Ascending aorta (tissue), 2 donors: ENCODE data around the gene B3GNT2. TPM values are rescaled to one million over a fixed set of nuclear protein-coding genes. Genes with fewer than 3 reads are reported as not detected.
A peak's percentile ranks its signal among the peaks of the same experiment; 100 is the strongest.
"Not testable (repeated sequence)": the region's sequence is repeated elsewhere in the genome, so short reads cannot be mapped to it uniquely, and the experiment has no call there.

Source experiments
- DNase-seq, 2 donors: peaks; one replicate each; pipeline ENCODE4 v3.0.0-alpha.2; 2019; ENCODE audit warnings: low spot score in 2 of 2
- H3K27ac ChIP-seq, 2 donors: fragments of 200-600 bp; sonication (generic); one replicate each; pipeline ENCODE4 v1.5.1; 2016 to 2017; ENCODE audit warnings: mild to moderate bottlenecking in 1 of 2
- H3K27me3 ChIP-seq: fragments of 200-600 bp; sonication (generic); one replicate; pipeline ENCODE4 v1.5.1; 2017
- H3K36me3 ChIP-seq, 2 donors: fragments of 200-600 bp; sonication (generic); one replicate each; pipeline ENCODE4 v1.5.1; 2016
- H3K4me1 ChIP-seq, 2 donors: fragments of 200-600 bp; sonication (generic); one replicate each; pipeline ENCODE4 v1.5.1; 2016 to 2017; ENCODE audit warnings: mild to moderate bottlenecking in 1 of 2
- H3K4me3 ChIP-seq, 2 donors: fragments of 200-600 bp; sonication (generic); one replicate each; pipeline ENCODE4 v1.5.1; 2016 to 2017; ENCODE audit warnings: mild to moderate bottlenecking in 1 of 2
- H3K9me3 ChIP-seq, 2 donors: fragments of 200-600 bp; sonication (generic); one replicate each; pipeline ENCODE4 v1.5.1; 2016
- intact Hi-C: fragments of 100-400 bp; cut with DNase I; formaldehyde crosslinking; loops from one replicate; pipeline ENCODE4 v1.15.1; 2023
- total RNA-seq: library from RNA; depleted of rRNA; stranded (reverse); fragments of >200 nt; gene quantifications from one replicate; pipeline ENCODE4 v1.1.0, GENCODE V29; 2016
- TF ChIP-seq, protein P1 (sequence below), 3 experiments: fragments of 200-600 bp in 2 of 3; fragments of 450-650 bp in 1 of 3; sonication (generic) in 2 of 3; IDR thresholded peaks; one replicate each; pipeline ENCODE4 v1.5.1; 2016 to 2019; ENCODE audit warnings: antibody characterized with exemption in 3 of 3, mild to moderate bottlenecking in 1 of 3, moderate library complexity in 1 of 3

B3GNT2 gene
- total RNA-seq, 1 donor from 2014 or later: 15.2 TPM

DNA sequence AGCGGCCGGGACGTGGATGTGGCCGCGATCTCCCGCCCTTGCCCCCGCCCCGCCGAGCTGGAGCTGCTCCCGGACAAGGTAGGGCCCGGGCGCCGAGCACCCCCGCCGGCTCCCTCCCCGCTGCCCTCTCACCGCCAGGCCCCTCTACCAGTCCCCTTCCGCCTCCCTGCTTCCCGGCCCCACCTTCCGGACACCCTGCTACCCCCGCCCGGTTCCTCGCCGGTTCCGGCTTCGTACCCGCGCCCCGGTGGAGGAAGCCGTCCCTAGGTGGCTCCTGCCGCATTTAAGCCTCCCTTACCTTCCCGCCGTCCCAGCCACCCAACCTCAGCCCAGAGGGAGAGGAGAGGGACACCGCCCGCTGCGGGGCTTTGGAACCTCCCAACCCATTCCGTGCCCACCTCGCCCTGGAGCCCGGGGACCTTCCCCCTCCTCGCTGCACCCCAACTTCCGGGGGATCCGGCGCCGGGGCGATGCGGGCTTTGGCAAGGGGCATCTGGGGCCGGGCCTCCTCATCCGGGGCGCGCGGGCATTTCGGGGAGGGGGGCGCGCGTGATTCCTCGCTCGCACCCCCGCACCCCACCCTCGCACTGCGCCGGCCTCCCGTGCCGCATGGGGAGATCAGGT lies 475 bp downstream of the B3GNT2 start:
- intact Hi-C loops: loop anchor here (2.0 to 10.0 kb wide), 8 partner anchors 18 to 1022 kb away; partner anchors contain the start of genes EHBP1 and XPO1
- TF ChIP-seq, protein P1, sequence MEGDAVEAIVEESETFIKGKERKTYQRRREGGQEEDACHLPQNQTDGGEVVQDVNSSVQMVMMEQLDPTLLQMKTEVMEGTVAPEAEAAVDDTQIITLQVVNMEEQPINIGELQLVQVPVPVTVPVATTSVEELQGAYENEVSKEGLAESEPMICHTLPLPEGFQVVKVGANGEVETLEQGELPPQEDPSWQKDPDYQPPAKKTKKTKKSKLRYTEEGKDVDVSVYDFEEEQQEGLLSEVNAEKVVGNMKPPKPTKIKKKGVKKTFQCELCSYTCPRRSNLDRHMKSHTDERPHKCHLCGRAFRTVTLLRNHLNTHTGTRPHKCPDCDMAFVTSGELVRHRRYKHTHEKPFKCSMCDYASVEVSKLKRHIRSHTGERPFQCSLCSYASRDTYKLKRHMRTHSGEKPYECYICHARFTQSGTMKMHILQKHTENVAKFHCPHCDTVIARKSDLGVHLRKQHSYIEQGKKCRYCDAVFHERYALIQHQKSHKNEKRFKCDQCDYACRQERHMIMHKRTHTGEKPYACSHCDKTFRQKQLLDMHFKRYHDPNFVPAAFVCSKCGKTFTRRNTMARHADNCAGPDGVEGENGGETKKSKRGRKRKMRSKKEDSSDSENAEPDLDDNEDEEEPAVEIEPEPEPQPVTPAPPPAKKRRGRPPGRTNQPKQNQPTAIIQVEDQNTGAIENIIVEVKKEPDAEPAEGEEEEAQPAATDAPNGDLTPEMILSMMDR (IDR thresholded peaks at IDR 0.05): no peak
- H3K36me3 ChIP-seq: no peaks in the 10 kb centered on the region
- H3K27me3 ChIP-seq: no peaks in the 10 kb centered on the region
- H3K9me3 ChIP-seq: no peaks in the 10 kb centered on the region
- H3K27ac ChIP-seq: peak overlapping the region; percentile 90 to 91
- peak in 1 of 2 donors; percentile 78 for DNase-seq
- peak overlapping the region; percentile 90 to 97 for H3K4me3 ChIP-seq
- H3K4me1 ChIP-seq: peaks cover 0 to 21% of the 10 kb centered on the region in 2 donors

GRCh38 chr2:62197011-62197924 lies 1.4 kb downstream of the B3GNT2 start:
- TF ChIP-seq, protein P1 (IDR thresholded peaks at IDR 0.05): no peak
- intact Hi-C loops: loop anchor here (2.0 to 10.0 kb wide), 8 partner anchors 18 to 1022 kb away; partner anchors contain the start of genes EHBP1 and XPO1
- no peak for DNase-seq
- no peaks in the 10 kb centered on the region for H3K36me3 ChIP-seq
- no peaks in the 10 kb centered on the region for H3K27me3 ChIP-seq
- H3K4me1 ChIP-seq: peaks cover 0 to 28% of the 10 kb centered on the region in 2 donors
- peak overlapping the region; percentile 90 to 91 for H3K27ac ChIP-seq
- H3K4me3 ChIP-seq: peak overlapping the region; percentile 90 to 97
- H3K9me3 ChIP-seq: no peaks in the 10 kb centered on the region

DNA sequence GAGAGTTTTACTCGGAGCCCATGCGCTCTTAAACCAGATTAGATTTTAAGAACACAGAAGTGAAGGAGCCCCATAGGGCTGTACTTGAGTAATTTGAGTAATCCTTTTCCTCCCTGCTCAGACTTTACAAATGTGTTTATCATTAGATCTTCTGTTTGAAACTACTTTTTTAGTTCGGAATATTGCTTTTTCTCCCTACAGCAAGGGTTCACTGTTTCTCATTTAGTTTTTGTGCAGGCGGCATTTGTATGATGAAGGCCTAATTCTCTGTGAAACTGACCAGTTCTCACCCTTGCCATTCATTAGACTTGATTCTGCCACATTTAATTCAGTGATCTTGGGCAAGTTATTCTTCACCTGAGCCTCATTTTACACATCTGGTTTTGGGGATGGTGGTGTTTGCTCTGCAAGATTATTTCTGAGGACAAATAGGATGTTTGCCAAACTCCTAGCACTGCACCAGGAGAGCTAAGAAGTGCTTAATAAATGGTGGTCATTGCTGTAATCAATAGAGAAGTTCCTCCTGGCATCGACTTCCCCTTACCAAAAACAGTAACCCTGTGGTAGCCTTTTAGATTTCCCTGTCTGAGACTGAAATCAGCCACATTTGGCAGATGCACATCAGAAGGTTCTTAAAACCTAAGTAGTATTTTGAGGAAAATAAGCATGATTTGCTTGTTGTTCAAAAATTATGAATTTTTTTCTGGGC lies 2.2 kb downstream of the B3GNT2 start:
- Histone ChIP-seq H3K36me3 (no peaks in the 10 kb centered on the region), H3K27ac (peak overlapping the region; percentile 90 to 91), H3K9me3 (no peaks in the 10 kb centered on the region), H3K27me3 (no peaks in the 10 kb centered on the region), H3K4me1 (peaks cover 0 to 30% of the 10 kb centered on the region in 2 donors), H3K4me3 (peak overlapping the region; percentile 90 to 97)
- intact Hi-C loops: loop anchor here (2.0 to 10.0 kb wide), 8 partner anchors 19 to 1023 kb away; partner anchors contain the start of genes EHBP1 and XPO1
- no peak for DNase-seq
- TF ChIP-seq, protein P1 (IDR thresholded peaks at IDR 0.05): no peak

DNA sequence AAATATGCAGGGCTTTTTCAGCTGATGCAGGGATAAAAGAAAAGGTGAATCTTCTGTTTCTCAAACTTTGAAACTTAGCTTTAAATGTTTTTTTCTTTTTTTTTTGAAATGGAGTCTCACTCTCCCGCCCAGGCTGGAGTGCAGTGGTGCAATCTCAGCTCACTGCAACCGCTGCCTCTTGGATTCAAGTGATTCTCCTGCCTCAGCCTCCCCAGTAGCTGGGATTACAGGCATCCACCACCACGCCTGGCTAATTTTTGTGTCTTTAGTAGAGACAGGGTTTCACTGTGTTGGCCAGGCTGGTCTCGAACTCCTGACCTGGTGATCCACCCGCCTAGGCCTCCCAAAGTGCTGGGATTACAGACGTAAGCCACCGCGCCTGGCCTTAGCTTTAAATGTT lies 2.9 kb downstream of the B3GNT2 start:
- intact Hi-C loops: loop anchor here (5.0 to 10.0 kb wide), 6 partner anchors 213 to 1024 kb away; partner anchors contain the start of genes EHBP1 and XPO1
- H3K9me3 ChIP-seq, H3K27me3 ChIP-seq, H3K4me3 ChIP-seq, H3K36me3 ChIP-seq, DNase-seq, H3K27ac ChIP-seq: not testable (repeated sequence)
- peaks cover 0 to 30% of the 10 kb centered on the region in 2 donors for H3K4me1 ChIP-seq

DNA sequence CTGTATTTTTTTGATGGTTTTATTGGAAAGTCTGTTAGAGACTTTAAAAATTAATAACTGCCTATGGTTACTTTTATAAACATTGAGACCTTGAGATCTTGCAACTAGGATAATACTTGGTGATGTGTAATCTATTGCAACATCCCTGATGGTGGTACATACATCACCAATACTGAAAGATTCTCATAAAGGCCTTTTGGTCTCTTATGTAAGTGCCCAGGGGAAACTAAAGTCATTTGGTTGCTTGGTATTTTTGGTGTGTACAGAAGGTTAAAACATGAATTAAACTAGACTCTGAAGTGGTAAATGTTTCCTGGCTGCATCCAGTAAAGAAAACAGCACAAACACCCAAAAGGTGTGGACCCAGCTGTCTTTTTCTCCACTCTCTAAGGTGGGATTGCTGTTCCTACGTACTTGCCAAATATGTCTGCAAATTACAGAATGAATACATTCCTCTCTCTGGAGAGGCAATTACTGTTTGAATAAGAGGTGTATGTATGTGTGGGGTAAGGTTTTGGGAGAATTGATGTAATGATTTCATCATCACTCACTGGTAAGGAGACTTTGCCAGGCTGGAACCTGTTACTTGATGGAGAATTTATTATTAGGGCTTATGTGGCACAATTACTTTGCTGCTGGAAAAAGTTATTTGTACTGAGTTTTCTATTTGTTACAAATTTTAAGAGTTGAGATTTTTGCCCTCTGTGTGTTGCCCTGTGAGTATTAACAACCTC lies 3.6 kb downstream of the B3GNT2 start:
- Histone ChIP-seq H3K36me3 (no peaks in the 10 kb centered on the region), H3K27ac (no peak overlapping the region), H3K27me3 (no peaks in the 10 kb centered on the region), H3K4me3 (no peak overlapping the region), H3K4me1 (peaks cover 0 to 35% of the 10 kb centered on the region in 2 donors), H3K9me3 (no peaks in the 10 kb centered on the region)
- TF ChIP-seq, protein P1 (IDR thresholded peaks at IDR 0.05): no peak
- no peak for DNase-seq
- intact Hi-C loops: loop anchor here (5.0 to 10.0 kb wide), 6 partner anchors 213 to 1025 kb away; partner anchors contain the start of genes EHBP1 and XPO1
